Measurements from ENCODE around the gene GAGE1.
"Not testable (repeated sequence)": the region's sequence is repeated elsewhere in the genome, so short reads cannot be mapped to it uniquely, and the experiment has no call there.

Gene GAGE1, protein sequence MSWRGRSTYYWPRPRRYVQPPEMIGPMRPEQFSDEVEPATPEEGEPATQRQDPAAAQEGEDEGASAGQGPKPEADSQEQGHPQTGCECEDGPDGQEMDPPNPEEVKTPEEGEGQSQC

DNA sequence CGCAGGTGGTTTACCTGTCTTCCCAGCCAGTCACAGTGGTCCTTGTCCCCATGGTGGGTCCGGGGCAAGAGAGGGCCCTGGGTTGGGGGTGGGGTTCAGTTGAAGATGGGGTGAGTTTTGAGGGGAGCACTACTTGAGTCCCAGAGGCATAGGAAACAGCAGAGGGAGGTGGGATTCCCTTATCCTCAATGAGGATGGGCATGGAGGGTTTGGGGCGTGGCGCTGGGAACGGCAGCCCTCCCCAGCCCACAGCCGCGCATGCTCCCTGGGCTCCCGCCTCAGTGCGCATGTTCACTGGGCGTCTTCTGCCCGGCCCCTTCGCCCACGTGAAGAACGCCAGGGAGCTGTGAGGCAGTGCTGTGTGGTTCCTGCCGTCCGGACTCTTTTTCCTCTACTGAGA, at the start of gene GAGE1:
TSS of gene GAGE1 (plus strand) at position 301 of the 400 bp plus-strand sequence. CDS start 1,155 bp downstream, outside the sequence.
- not testable (repeated sequence) for DNase-seq

DNA sequence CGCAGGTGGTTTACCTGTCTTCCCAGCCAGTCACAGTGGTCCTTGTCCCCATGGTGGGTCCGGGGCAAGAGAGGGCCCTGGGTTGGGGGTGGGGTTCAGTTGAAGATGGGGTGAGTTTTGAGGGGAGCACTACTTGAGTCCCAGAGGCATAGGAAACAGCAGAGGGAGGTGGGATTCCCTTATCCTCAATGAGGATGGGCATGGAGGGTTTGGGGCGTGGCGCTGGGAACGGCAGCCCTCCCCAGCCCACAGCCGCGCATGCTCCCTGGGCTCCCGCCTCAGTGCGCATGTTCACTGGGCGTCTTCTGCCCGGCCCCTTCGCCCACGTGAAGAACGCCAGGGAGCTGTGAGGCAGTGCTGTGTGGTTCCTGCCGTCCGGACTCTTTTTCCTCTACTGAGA, 47.8 kb upstream of the GAGE1 start, which contains the start of gene GAGE12E:
TSS of gene GAGE12E (plus strand) at position 301 of the 400 bp plus-strand sequence. CDS start 1,155 bp downstream, outside the sequence.
- not testable (repeated sequence) for DNase-seq

DNA sequence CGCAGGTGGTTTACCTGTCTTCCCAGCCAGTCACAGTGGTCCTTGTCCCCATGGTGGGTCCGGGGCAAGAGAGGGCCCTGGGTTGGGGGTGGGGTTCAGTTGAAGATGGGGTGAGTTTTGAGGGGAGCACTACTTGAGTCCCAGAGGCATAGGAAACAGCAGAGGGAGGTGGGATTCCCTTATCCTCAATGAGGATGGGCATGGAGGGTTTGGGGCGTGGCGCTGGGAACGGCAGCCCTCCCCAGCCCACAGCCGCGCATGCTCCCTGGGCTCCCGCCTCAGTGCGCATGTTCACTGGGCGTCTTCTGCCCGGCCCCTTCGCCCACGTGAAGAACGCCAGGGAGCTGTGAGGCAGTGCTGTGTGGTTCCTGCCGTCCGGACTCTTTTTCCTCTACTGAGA, 38.3 kb upstream of the GAGE1 start, which contains the start of gene GAGE12F:
TSS of gene GAGE12F (plus strand) at position 301 of the 400 bp plus-strand sequence. CDS start 1,155 bp downstream, outside the sequence.
- not testable (repeated sequence) for DNase-seq

GRCh38 chrX:49568728-49569127, 30.1 kb upstream of the GAGE1 start:
- DNase-seq = not testable (repeated sequence)

GRCh38 chrX:49569152-49569551, 29.7 kb upstream of the GAGE1 start:
- DNase-seq = not testable (repeated sequence)

GRCh38 chrX:49570100-49570499, 28.7 kb upstream of the GAGE1 start, which contains the start of gene GAGE12G:
Gene GAGE12G, plus strand, starts transcription at chrX:49570400. Its CDS starts 1,155 bp downstream, at chrX:49571555.
- DNase-seq = not testable (repeated sequence)

GRCh38 chrX:49579649-49580048, 19.2 kb upstream of the GAGE1 start, which contains the start of gene GAGE12H:
Gene GAGE12H, plus strand, starts transcription at chrX:49579949. Its CDS starts 1,155 bp downstream, at chrX:49581104.
- DNase-seq = not testable (repeated sequence)

DNA sequence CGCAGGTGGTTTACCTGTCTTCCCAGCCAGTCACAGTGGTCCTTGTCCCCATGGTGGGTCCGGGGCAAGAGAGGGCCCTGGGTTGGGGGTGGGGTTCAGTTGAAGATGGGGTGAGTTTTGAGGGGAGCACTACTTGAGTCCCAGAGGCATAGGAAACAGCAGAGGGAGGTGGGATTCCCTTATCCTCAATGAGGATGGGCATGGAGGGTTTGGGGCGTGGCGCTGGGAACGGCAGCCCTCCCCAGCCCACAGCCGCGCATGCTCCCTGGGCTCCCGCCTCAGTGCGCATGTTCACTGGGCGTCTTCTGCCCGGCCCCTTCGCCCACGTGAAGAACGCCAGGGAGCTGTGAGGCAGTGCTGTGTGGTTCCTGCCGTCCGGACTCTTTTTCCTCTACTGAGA, 9.6 kb upstream of the GAGE1 start, which contains the start of gene GAGE2A:
TSS of gene GAGE2A (plus strand) at position 301 of the 400 bp plus-strand sequence. CDS start 1,155 bp downstream, outside the sequence.
- not testable (repeated sequence) for DNase-seq

DNA sequence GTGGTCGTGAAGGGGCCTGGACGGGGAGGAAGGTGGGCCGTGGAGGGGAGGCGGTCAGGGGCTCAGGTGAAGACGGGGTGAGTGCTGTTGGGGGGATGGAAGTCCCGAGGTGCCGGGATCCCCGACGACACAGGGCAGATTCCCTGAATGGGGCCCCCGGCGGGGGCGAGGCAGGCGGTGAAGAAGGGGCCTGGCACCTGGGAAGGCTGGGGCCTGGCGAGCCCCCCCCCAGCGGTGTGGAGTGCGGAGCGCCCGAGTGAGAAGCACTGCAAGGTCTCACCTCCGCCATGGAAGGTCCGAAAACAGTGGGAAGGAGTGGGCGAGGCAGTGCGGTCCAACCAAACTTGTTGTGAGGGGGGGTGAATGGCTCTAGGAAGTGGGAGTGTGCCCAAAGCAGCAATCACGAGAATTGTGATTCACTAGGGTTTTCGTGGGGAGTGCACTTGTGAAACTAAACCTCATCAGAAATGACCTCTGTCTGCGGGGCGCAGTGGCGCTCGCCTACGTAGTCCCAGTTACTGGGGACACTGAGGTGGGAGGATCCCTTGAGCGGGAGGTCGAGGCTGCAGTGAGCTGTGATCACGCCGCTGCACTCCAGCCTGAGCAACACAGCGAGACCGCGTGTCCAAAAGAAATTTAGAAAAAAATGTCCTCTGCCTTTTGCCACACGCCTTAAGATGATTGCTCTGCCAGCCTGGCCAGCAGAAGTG, 8.9 kb upstream of the GAGE1 start:
- not testable (repeated sequence) for DNase-seq

DNA sequence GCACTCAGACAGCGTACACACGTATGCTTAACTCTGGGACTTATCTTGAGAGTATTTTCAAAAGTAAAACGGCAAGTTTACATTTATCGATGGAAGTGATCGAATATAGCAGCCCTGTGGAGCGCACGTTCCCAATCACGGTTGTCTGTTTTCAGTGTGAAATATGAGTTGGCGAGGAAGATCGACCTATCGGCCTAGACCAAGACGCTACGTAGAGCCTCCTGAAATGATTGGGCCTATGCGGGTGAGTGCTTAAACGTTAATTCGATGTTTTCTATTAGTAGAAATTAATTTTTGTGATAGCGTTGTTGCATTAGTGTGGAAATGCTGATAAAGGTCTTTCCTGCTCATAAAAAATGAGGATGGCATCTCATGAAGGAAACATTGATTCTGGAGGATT, 8.3 kb upstream of the GAGE1 start:
- not testable (repeated sequence) for DNase-seq

GRCh38 chrX:49610718-49611310, 12.0 kb downstream of the GAGE1 start:
- no peak for DNase-seq

DNA sequence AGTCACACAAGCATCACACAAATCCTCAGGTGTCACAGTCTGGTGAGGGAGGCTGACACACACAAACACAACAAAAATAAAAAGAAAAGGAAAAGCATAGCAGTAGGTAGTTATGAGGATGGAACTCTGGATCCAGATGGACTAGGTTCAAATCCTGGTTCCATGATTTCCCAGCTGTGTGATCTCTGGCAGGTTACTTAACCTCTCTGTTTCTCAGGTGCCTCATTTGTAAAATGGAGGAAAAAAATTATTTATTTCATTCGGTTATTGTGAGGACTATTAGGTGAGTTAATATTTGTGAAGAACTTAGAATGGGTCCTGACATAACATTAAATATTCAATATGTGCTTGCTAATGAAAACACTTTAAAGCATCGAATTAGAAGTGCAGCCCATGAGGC, 19.8 kb downstream of the GAGE1 start:
- no peak for DNase-seq

- DNase-seq = no peak
Observed at GRCh38 chrX:49627086-49627777, 28.4 kb downstream of the GAGE1 start.

- DNase-seq = no peak
Observed at GRCh38 chrX:49644991-49645637, 46.3 kb downstream of the GAGE1 start.

- DNase-seq = no peak
Observed at GRCh38 chrX:49656533-49656932, 57.7 kb downstream of the GAGE1 start.

All from activated T-cell treated with anti-CD3 and anti-CD28 coated beads for 4 hours (primary cell).